ENCODE data around the gene ABCC3. TPM values are rescaled to one million over a fixed set of nuclear protein-coding genes. Genes with fewer than 3 reads are reported as not detected.

ABCC3 gene
- total and polyA plus RNA-seq, 2 of the 8 experiments (the other 6 are each of a cell fraction or from before 2014, with no cell fraction given) = 0.35 to 0.37 TPM

- no peak within 1 kb of the TSS for H2BK20ac ChIP-seq (ENCODE audit: low read length)
- peak within 1 kb of the TSS; percentile 81 for H4K5ac ChIP-seq (ENCODE audit: insufficient read length, low read depth, low read length)
- DNase-seq (ENCODE audit: low read depth in 1 of 2, low spot score in 2 of 2) (peak in 1 of 2 experiments; percentile 86), FAIRE-seq (no peak)
- no peaks in the 10 kb centered on the region for H3K27me3 ChIP-seq (replicated peaks in 1 of 4; ENCODE audit: control insufficient read depth in 3 of 4, extremely low read depth in 1 of 4, insufficient read depth in 3 of 4, low read length in 3 of 4)
- peak within 1 kb of the TSS; percentile 64 for H3K27ac ChIP-seq (ENCODE audit: low read depth, low read length)
- H3K18ac ChIP-seq (ENCODE audit: extremely low read depth, low read length) = peak within 1 kb of the TSS; percentile 85
- no peak within 1 kb of the TSS for H3K14ac ChIP-seq (ENCODE audit: insufficient read length)
- no peaks in the 10 kb centered on the region for H4K20me1 ChIP-seq (replicated peaks in 1 of 2; ENCODE audit: control insufficient read depth in 1 of 2, insufficient read depth in 2 of 2, low read length in 2 of 2)
- peak within 1 kb of the TSS; percentile 89; the same call in 1 of the 2 replicates for H2BK15ac ChIP-seq (ENCODE audit: low read length)
- H3K4me3 ChIP-seq (ENCODE audit: extremely low read depth in 1 of 4, insufficient read depth in 2 of 4, low read depth in 3 of 4, low read length in 4 of 4) = peak within 1 kb of the TSS; percentile 46 to 85 (median 76)
- H4K8ac ChIP-seq (ENCODE audit: extremely low read depth, insufficient read depth, low read length) = peak within 1 kb of the TSS; percentile 95
- H2BK5ac ChIP-seq (ENCODE audit: low read depth, low read length) = peak within 1 kb of the TSS; percentile 76; the same call in 1 of the 2 replicates
- ChIA-PET POLR2A (ENCODE audit: partially characterized antibody) (interaction anchor here (1.3 to 5.9 kb wide), 2 partner anchors 12 to 22 kb away, joined by 4 to 34 read pairs; partner anchors contain the start of gene LUC7L3), CTCF (ENCODE audit: partially characterized antibody) (interaction anchor here (0.9 to 4.1 kb wide), 3 partner anchors 12 to 77 kb away, joined by 4 to 26 read pairs (median 9); no protein-coding TSS in a partner anchor)
- peaks cover 0 to 5% (median 4%) of the 10 kb centered on the region in 4 experiments; a peak in 4 of 7 replicates for H3K4me1 ChIP-seq (replicated peaks in 1 of 4; ENCODE audit: control insufficient read depth in 3 of 4, insufficient read depth in 4 of 4, low read length in 3 of 4)
- peaks cover 2% of the 10 kb centered on the region for H3K23me2 ChIP-seq (ENCODE audit: low read depth, low read length)
- no peak within 1 kb of the TSS for H2AK5ac ChIP-seq (ENCODE audit: low read depth, low read length)
- H2BK120ac ChIP-seq (replicated peaks; ENCODE audit: low read depth, low read length) = peak within 1 kb of the TSS; percentile 35
- peaks cover 3% of the 10 kb centered on the region for H3K79me1 ChIP-seq (ENCODE audit: low read depth, low read length)
- peak within 1 kb of the TSS; percentile 49 for H3K4ac ChIP-seq (replicated peaks; ENCODE audit: insufficient read length, low read depth, low read length)
- H3K4me2 ChIP-seq (ENCODE audit: insufficient read depth in 1 of 2, low read depth in 2 of 2, low read length in 2 of 2) = peak within 1 kb of the TSS; percentile 81 to 89
- H3K56ac ChIP-seq (replicated peaks; ENCODE audit: insufficient read length, low read depth, low read length) = peak within 1 kb of the TSS; percentile 24
- H4K91ac ChIP-seq (replicated peaks; ENCODE audit: insufficient read length, low read length) = peak within 1 kb of the TSS; percentile 11
- WGBS, 2 experiments (ENCODE audit: extremely low coverage in 1 of 2, insufficient coverage in 1 of 2, insufficient read length in 1 of 2, insufficient replicate concordance in 2 of 2, low coverage in 1 of 2, low lambda C conversion rate in 2 of 2, missing lambda C conversion rate in 1 of 2) = 1% methylated on average over 36 of the region's 74 CpGs; no CpG with 5 or more reads in 1 of the 2 experiments
- peak within 1 kb of the TSS; percentile 95 for H2AFZ ChIP-seq (ENCODE audit: low read length)
- H2BK12ac ChIP-seq (ENCODE audit: low read depth, low read length) = no peak within 1 kb of the TSS; the same call in 1 of the 2 replicates
- no peak within 1 kb of the TSS for H3K23ac ChIP-seq (ENCODE audit: insufficient read length)
- H3K36me3 ChIP-seq (ENCODE audit: control insufficient read depth in 2 of 4, insufficient read depth in 4 of 4, low read length in 3 of 4) = peaks cover 0 to 6% (median 0%) of the 10 kb centered on the region in 4 experiments; a peak in 2 of 8 replicates
- no peaks in the 10 kb centered on the region for H3K9me3 ChIP-seq (ENCODE audit: insufficient read depth in 2 of 2, low read depth in 1 of 2, low read length in 1 of 2)
- peaks cover 0 to 27% of the 10 kb centered on the region in 2 experiments; a peak in 3 of 4 replicates for H3K79me2 ChIP-seq (ENCODE audit: control insufficient read depth in 1 of 2, insufficient read depth in 2 of 2, low read length in 2 of 2)
- peak within 1 kb of the TSS; percentile 62 to 83 (median 80) for H3K9ac ChIP-seq (replicated peaks in 1 of 4; ENCODE audit: extremely low read depth in 1 of 4, low read depth in 3 of 4, low read length in 3 of 4)
- TF ChIP-seq KDM5A (IDR thresholded peaks at IDR 0.05; ENCODE audit: low read length) (peak; percentile 32; the same call in 1 of the 2 replicates), RBBP5 (IDR thresholded peaks at IDR 0.05; ENCODE audit: borderline replicate concordance, low read depth, low read length) (peak; percentile 36; the same call in 1 of the 2 replicates), CREB1 (IDR thresholded peaks at IDR 0.05) (no peak), BACH1 (IDR thresholded peaks at IDR 0.05; ENCODE audit: low read length) (peak; percentile 62; the same call in 1 of the 2 replicates), CEBPB (IDR thresholded peaks at IDR 0.05; ENCODE audit: low read depth, low read length) (no peak), POLR2AphosphoS5 (IDR thresholded peaks at IDR 0.05; ENCODE audit: low read depth, low read length) (no peak; the same call in 1 of the 2 replicates), SAP30 (IDR thresholded peaks at IDR 0.05; ENCODE audit: insufficient read depth, insufficient replicate concordance, low read length) (no peak), JUN (IDR thresholded peaks at IDR 0.05; ENCODE audit: low read depth, low read length) (no peak), FOSL1 (IDR thresholded peaks at IDR 0.05; ENCODE audit: insufficient read depth, low read depth, low read length) (no peak)
Observed at GRCh38 chr17:50707289-50708049, 72.8 kb downstream of the ABCC3 start, which contains the start of gene ANKRD40. ANKRD40 (minus strand) TSS chr17:50707914; CDS start chr17:50707654, 260 bp downstream.

Data from H1 (cell line).